GM21381 (cell line): ENCODE measurements around the gene ERCC1.

Experiments used
- ATAC-seq: cut with Tn5 transposase; IDR thresholded peaks from one replicate; pipeline ENCODE4 v1.9.1; 2021; ENCODE audit warnings: mild to moderate bottlenecking, moderate library complexity; ENCODE audit not compliant: unreplicated experiment

The ERCC1 gene

GRCh38 chr19:45370410-45371204 lies 53.1 kb downstream of the ERCC1 start, which contains the start of gene ERCC2:
TSS of gene ERCC2 (minus strand) at chr19:45370573. CDS start at chr19:45370540, 33 bp downstream.
- peak; percentile 92 for ATAC-seq

DNA sequence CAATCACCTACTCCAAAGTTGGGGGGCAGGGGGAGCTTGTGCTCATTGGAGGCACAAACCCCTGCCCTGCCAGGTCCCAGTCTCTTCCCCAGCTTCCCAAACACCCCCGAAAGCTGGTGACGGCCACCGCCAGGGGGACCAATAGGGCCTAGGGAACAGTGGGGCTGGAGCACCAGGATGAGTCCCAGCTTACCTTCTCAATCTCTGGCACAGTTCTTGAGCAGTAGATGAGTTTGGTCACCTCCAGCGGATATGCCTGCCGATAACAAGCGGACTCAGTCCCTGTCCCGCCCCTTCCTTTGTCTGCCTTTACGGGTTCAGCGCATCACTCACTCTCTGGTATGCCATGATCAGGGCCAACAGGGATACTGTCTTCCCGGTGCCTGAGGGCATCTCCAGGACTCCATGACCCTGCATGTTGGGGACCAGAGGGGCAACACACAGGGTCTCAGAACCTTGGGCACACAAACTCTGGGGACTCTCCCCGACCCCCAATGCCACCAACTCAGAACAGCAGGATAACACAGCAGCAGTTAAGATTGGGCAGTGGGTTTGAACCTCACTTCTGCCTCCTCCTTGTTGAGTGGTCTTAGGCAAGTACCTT lies 54.9 kb downstream of the ERCC1 start:
- no peak for ATAC-seq

GRCh38 chr19:45368127-45368526 lies 55.6 kb downstream of the ERCC1 start:
- ATAC-seq, result no peak

DNA sequence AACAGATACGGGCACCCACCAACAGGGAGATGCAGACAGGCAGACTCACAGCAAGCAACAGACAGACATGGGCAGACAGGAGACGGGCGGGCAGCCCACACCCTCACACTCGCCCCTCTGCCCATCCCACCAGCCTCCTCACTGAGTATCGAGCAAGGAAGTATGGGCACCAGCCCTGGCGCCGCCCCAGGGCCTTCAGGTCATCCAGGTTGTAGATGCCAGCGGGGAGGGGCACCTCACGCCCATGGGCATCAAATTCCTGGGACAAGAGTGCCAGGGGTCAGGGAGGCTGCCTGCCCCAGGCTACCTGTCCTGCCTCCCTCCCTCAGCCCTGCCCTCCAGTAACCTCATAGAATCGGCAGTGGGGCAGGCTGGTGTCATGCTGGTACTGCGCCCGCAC lies 59.0 kb downstream of the ERCC1 start:
- ATAC-seq, result no peak

GRCh38 chr19:45363861-45364459 lies 59.8 kb downstream of the ERCC1 start:
- ATAC-seq, result no peak

DNA sequence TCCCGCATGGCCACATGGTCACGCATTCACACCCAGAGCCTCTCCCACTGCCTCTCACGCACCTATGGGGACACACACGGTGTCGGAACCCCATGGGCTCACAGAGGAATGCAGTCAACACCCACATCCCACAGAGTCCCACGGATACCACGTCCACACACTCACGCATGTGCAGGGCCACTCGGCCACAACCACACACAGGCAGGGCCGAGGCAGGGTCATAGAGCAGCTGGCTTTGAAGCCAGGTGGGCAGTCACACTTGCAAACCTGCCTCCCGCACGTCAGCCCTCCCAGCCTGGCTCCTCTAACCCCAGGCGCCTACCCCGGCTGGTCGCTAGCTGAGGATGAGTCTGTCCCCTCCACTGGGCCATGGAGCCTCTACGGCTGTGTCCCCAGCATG lies 61.4 kb downstream of the ERCC1 start:
- no peak for ATAC-seq

- ATAC-seq, result no peak
Measured at GRCh38 chr19:45361608-45362007, 62.1 kb downstream of the ERCC1 start.

DNA sequence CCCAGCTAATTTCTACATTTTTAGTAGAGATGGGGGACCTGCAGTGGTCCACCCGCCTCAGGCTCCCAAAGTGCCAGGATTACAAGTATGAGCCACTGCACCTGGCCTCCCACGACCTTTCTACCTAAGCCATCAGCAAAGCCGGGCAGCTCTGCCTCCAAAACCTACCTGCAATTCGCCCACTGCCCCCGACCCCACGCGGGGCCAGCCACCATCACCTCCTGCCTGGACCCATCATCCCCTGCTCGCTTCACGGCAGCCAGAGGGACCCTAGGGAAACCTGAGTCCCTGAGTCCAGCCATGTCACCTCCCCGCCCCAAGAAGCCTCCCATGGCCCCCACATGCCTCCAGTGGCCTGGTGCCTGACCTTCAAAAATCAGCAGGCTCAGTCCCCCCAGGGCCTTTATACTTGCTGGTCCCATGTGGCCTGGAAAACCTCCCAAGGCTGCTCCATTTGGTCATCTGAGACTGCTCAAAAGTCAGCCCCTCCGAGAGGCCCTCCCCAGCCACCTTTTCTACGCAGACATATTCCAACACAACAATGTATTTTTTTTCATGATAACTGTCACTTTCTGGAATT lies 65.4 kb downstream of the ERCC1 start:
- no peak for ATAC-seq

- no peak for ATAC-seq
Measured at GRCh38 chr19:45357445-45357783, 66.3 kb downstream of the ERCC1 start.
